Occipital lobe (tissue), 2 donors: ENCODE measurements around the gene AIM2. TPM values are rescaled to one million over a fixed set of nuclear protein-coding genes. Genes with fewer than 3 reads are reported as not detected.

Experiments used
- DNase-seq: peaks from one replicate; lab custom pipeline; 2025; lab: John Stamatoyannopoulos, UW
- total RNA-seq: library from RNA; depleted of rRNA; stranded (reverse); fragments of >200 nt; gene quantifications from one replicate; pipeline ENCODE4 v1.2.3, GENCODE V29; 2014

The AIM2 gene
- total RNA-seq, 1 donor from 2014 or later: 23.4 TPM

GRCh38 chr1:159023723-159024122, 52.8 kb downstream of the AIM2 start:
- no peak for DNase-seq

- no peak for DNase-seq
Observed at GRCh38 chr1:159015440-159015909, 61.1 kb downstream of the AIM2 start.

GRCh38 chr1:159014851-159015250, 61.7 kb downstream of the AIM2 start:
- DNase-seq: no peak

- DNase-seq: no peak
Observed at GRCh38 chr1:159014003-159014571, 62.5 kb downstream of the AIM2 start.

- DNase-seq: no peak
Observed at GRCh38 chr1:159012495-159012894, 64.1 kb downstream of the AIM2 start.

Other genes starting within 250 kb of the AIM2 start
- gene MNDA, start 245.4 kb downstream of the AIM2 start, total RNA-seq: 4.2 TPM
- gene PYHIN1, start 145.2 kb downstream of the AIM2 start, total RNA-seq: not detected
- 23.4 TPM for gene IFI16, start 66.9 kb downstream of the AIM2 start, total RNA-seq
- 112 TPM for gene CADM3, start 94.8 kb upstream of the AIM2 start, total RNA-seq
- gene ACKR1, start 128.1 kb upstream of the AIM2 start, total RNA-seq: 0.62 TPM
- 0.47 TPM for gene FCER1A, start 225.6 kb upstream of the AIM2 start, total RNA-seq